ENCODE measurements around the gene C5orf47.

DNA sequence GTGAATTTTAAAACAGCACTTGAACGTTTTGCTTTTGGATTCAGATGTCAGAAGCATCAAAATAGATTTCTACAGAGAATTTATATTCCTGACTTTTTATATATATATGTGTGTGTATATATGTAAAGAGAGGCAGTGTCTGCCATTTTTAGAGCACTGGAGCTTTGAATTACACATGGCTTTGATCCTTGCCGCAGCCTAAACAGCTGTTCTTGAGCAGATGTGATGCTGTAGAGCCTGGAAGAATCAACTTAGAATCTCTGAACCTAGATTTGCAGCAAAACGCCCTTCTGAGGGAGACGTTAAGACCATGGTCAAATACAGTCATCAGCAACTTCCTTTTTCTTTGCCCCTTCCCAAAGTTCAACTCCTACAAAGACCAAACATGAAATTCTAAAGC is 21.7 kb upstream of the C5orf47 start:
- TF ChIP-seq, protein P1, sequence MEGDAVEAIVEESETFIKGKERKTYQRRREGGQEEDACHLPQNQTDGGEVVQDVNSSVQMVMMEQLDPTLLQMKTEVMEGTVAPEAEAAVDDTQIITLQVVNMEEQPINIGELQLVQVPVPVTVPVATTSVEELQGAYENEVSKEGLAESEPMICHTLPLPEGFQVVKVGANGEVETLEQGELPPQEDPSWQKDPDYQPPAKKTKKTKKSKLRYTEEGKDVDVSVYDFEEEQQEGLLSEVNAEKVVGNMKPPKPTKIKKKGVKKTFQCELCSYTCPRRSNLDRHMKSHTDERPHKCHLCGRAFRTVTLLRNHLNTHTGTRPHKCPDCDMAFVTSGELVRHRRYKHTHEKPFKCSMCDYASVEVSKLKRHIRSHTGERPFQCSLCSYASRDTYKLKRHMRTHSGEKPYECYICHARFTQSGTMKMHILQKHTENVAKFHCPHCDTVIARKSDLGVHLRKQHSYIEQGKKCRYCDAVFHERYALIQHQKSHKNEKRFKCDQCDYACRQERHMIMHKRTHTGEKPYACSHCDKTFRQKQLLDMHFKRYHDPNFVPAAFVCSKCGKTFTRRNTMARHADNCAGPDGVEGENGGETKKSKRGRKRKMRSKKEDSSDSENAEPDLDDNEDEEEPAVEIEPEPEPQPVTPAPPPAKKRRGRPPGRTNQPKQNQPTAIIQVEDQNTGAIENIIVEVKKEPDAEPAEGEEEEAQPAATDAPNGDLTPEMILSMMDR (IDR thresholded peaks at IDR 0.05; ENCODE audit: insufficient read depth, low read depth, low read length): no peak
- no peak for TF ChIP-seq EZH2 (IDR thresholded peaks at IDR 0.05; ENCODE audit: insufficient read depth, low read length)

All from astrocyte (in vitro differentiated cells and primary cell).